ENCODE results near the gene RPL36. TPM values are rescaled to one million over a fixed set of nuclear protein-coding genes. Genes with fewer than 3 reads are reported as not detected.

The RPL36 gene
- total and polyA plus RNA-seq, 9 of the 15 experiments (the other 6 are each of a cell fraction or from before 2014, with no cell fraction given) = 350 to 3,412 (median 1,507) TPM

- no peak for TF ChIP-seq THRAP3 (IDR thresholded peaks at IDR 0.05; ENCODE audit: borderline replicate concordance)
- peak; percentile 24 to 60 for TF ChIP-seq E2F6 (IDR thresholded peaks at IDR 0.05; ENCODE audit: borderline replicate concordance in 1 of 2, extremely low read depth in 1 of 2, insufficient read depth in 1 of 2, insufficient read length in 1 of 2, low read depth in 1 of 2, low read length in 1 of 2, poor library complexity in 1 of 2, severe bottlenecking in 1 of 2)
- no peak for TF ChIP-seq RBM34 (IDR thresholded peaks at IDR 0.05; ENCODE audit: borderline replicate concordance, insufficient read depth, low read length)
- TF ChIP-seq MYC (IDR thresholded peaks at IDR 0.05; ENCODE audit: low read depth, low read length) = no peak
- peak; percentile 60; the same call in 1 of the 2 replicates for TF ChIP-seq MYC (CRISPR knock-in tag; IDR thresholded peaks at IDR 0.05; ENCODE audit: borderline replicate concordance, low read depth)
- no peak for TF ChIP-seq ESRRB (CRISPR knock-in tag; IDR thresholded peaks at IDR 0.05; ENCODE audit: borderline replicate concordance)
- peak; percentile 44 for TF ChIP-seq SIRT6 (IDR thresholded peaks at IDR 0.05; ENCODE audit: low read depth, low read length)
- TF ChIP-seq ZNF75A (CRISPR knock-in tag; IDR thresholded peaks at IDR 0.05) = no peak
- TF ChIP-seq BRD4 (IDR thresholded peaks at IDR 0.05) = no peak
- no peak for TF ChIP-seq ZHX1 (conservative IDR thresholded peaks at IDR 0.05; ENCODE audit: low read length)
- peak; percentile 8; the same call in 1 of the 2 replicates for TF ChIP-seq PKNOX1 (IDR thresholded peaks at IDR 0.05)
- TF ChIP-seq TRIM24 (IDR thresholded peaks at IDR 0.05) = no peak
- peak; percentile 34 for TF ChIP-seq MEIS2 (IDR thresholded peaks at IDR 0.05; ENCODE audit: partially characterized antibody)
- TF ChIP-seq NEUROD1 (IDR thresholded peaks at IDR 0.05; ENCODE audit: borderline replicate concordance, low read depth, low read length, partially characterized antibody) = no peak
- TF ChIP-seq CREB3 (tag; conservative IDR thresholded peaks at IDR 0.05; ENCODE audit: low read depth) = no peak
- TF ChIP-seq ERF (CRISPR knock-in tag; IDR thresholded peaks at IDR 0.05) = 0 out of 2 replicates have a peak, but pooled peaks have one; percentile 9
- TF ChIP-seq ZBTB7A (IDR thresholded peaks at IDR 0.05; ENCODE audit: borderline replicate concordance, control insufficient read depth, low read depth, low read length) = peak; percentile 32; the same call in 1 of the 2 replicates
Observed at GRCh38 chr19:5690955-5691821, 1.1 kb downstream of the RPL36 start (continued).

Data from K562 (cell line).